Activated CD8-positive, alpha-beta T cell treated with anti-CD3 and anti-CD28 coated beads for 36 hours (primary cell): ENCODE measurements around the gene SLC13A4. TPM values are rescaled to one million over a fixed set of nuclear protein-coding genes. Genes with fewer than 3 reads are reported as not detected.

Source experiments
- ATAC-seq: fragments of 200-7000 bp; cut with Tn5 transposase; one replicate; pipeline ENCODE4 v1.10.0; 2021; ENCODE audit warnings: mild to moderate bottlenecking, moderate library complexity
- CTCF ChIA-PET: fragments of 350-600 bp; sonication (Branson Sonifier 250); formaldehyde crosslinking; loops from one replicate; lab custom pipeline; 2021; ENCODE audit warnings: antibody characterized with exemption; lab: Charles Lee
- POLR2A ChIA-PET: fragments of 350-600 bp; sonication (Branson Sonifier 250); formaldehyde crosslinking; loops from one replicate; lab custom pipeline; 2021; ENCODE audit warnings: antibody characterized with exemption; lab: Charles Lee
- DNase-seq: peaks from one replicate; pipeline ENCODE4 v3.0.0-alpha.2; 2020
- H3K27ac Mint-ChIP-seq: one replicate; pipeline ENCODE4 v1.8.0; 2021; ENCODE audit warnings: mild to moderate bottlenecking, mixed read lengths
- H3K27me3 Mint-ChIP-seq: one replicate; pipeline ENCODE4 v1.8.0; 2021; ENCODE audit warnings: mixed read lengths
- H3K36me3 Mint-ChIP-seq: one replicate; pipeline ENCODE4 v1.8.0; 2021; ENCODE audit warnings: low read depth, mixed read lengths
- H3K4me1 Mint-ChIP-seq: one replicate; pipeline ENCODE4 v1.8.0; 2021; ENCODE audit warnings: low read depth, mixed read lengths
- H3K4me3 Mint-ChIP-seq: one replicate; pipeline ENCODE4 v1.8.0; 2021; ENCODE audit warnings: mild to moderate bottlenecking, moderate library complexity, mixed read lengths
- H3K9me3 Mint-ChIP-seq: one replicate; pipeline ENCODE4 v1.8.0; 2021; ENCODE audit warnings: mixed read lengths
- CTCF ChIP-seq: fragments of 200-600 bp; IDR thresholded peaks from one replicate; pipeline ENCODE4 v1.8.0; 2022; ENCODE audit warnings: antibody characterized with exemption, mild to moderate bottlenecking
- intact Hi-C: fragments of 100-400 bp; cut with micrococcal nuclease; formaldehyde crosslinking; loops from one replicate; pipeline ENCODE4 v1.10.0; 2022
- total RNA-seq, 2 experiments: library from RNA; stranded (reverse); gene quantifications; one replicate each; pipeline ENCODE4 v1.2.3, GENCODE V29; 2021

The SLC13A4 gene
- total RNA-seq, 2 experiments from 2014 or later: not detected

GRCh38 chr7:135719688-135720087 lies 8.3 kb downstream of the SLC13A4 start:
- no peak overlapping the region for H3K4me3 Mint-ChIP-seq
- ChIA-PET CTCF (interaction anchor here (4.5 kb wide), 1 partner anchor 8 kb away, joined by 17 read pairs; no protein-coding TSS in a partner anchor), POLR2A (no interaction called here)
- ATAC-seq (no peak), DNase-seq (no peak)
- H3K27ac Mint-ChIP-seq: no peak overlapping the region
- H3K9me3 Mint-ChIP-seq: no peaks in the 10 kb centered on the region
- no peaks in the 10 kb centered on the region for H3K4me1 Mint-ChIP-seq
- TF ChIP-seq CTCF: no peak
- intact Hi-C loops: no loop called here
- peaks cover 14% of the 10 kb centered on the region for H3K27me3 Mint-ChIP-seq
- no peaks in the 10 kb centered on the region for H3K36me3 Mint-ChIP-seq

GRCh38 chr7:135718794-135719437 lies 9.1 kb downstream of the SLC13A4 start:
- ChIA-PET POLR2A (interaction anchor here (1.3 kb wide), 1 partner anchor 9 kb away, joined by 3 read pairs; the partner anchor contains the start of gene SLC13A4), CTCF (interaction anchor here (4.5 kb wide), 1 partner anchor 7 kb away, joined by 17 read pairs; no protein-coding TSS in a partner anchor)
- no peak for ATAC-seq
- no peak overlapping the region for H3K27ac Mint-ChIP-seq
- intact Hi-C loops: no loop called here
- H3K4me1 Mint-ChIP-seq: no peaks in the 10 kb centered on the region
- H3K27me3 Mint-ChIP-seq: peaks cover 13% of the 10 kb centered on the region
- H3K36me3 Mint-ChIP-seq: no peaks in the 10 kb centered on the region
- no peak for DNase-seq
- TF ChIP-seq CTCF: no peak
- no peak overlapping the region for H3K4me3 Mint-ChIP-seq
- H3K9me3 Mint-ChIP-seq: no peaks in the 10 kb centered on the region

- intact Hi-C loops: no loop called here
- no peak for TF ChIP-seq CTCF
- ChIA-PET POLR2A (interaction anchor here (1.3 kb wide), 1 partner anchor 10 kb away, joined by 3 read pairs; the partner anchor contains the start of gene SLC13A4), CTCF (no interaction called here)
- Mint-ChIP-seq H3K4me1 (no peaks in the 10 kb centered on the region), H3K36me3 (no peaks in the 10 kb centered on the region), H3K4me3 (no peak overlapping the region), H3K9me3 (no peaks in the 10 kb centered on the region), H3K27ac (no peak overlapping the region), H3K27me3 (peaks cover 13% of the 10 kb centered on the region)
- ATAC-seq: no peak
- no peak for DNase-seq
These were observed 9.8 kb downstream of the SLC13A4 start for GRCh38 chr7:135718219-135718618.

- DNase-seq (no peak), ATAC-seq (no peak)
- H3K27ac Mint-ChIP-seq: no peak overlapping the region
- no peaks in the 10 kb centered on the region for H3K4me1 Mint-ChIP-seq
- H3K27me3 Mint-ChIP-seq: peaks cover 13% of the 10 kb centered on the region
- H3K36me3 Mint-ChIP-seq: no peaks in the 10 kb centered on the region
- ChIA-PET CTCF (no interaction called here), POLR2A (interaction anchor here (1.3 kb wide), 1 partner anchor 10 kb away, joined by 3 read pairs; the partner anchor contains the start of gene SLC13A4)
- intact Hi-C loops: no loop called here
- H3K4me3 Mint-ChIP-seq: no peak overlapping the region
- H3K9me3 Mint-ChIP-seq: no peaks in the 10 kb centered on the region
- TF ChIP-seq CTCF: no peak
These were observed 10.3 kb downstream of the SLC13A4 start for GRCh38 chr7:135717693-135718092.

GRCh38 chr7:135716677-135717238 lies 11.2 kb downstream of the SLC13A4 start:
- no peak for TF ChIP-seq CTCF
- Mint-ChIP-seq H3K36me3 (no peaks in the 10 kb centered on the region), H3K27me3 (peaks cover 13% of the 10 kb centered on the region), H3K4me1 (no peaks in the 10 kb centered on the region), H3K27ac (no peak overlapping the region), H3K4me3 (no peak overlapping the region), H3K9me3 (no peaks in the 10 kb centered on the region)
- POLR2A ChIA-PET: no interaction called here
- intact Hi-C loops: no loop called here
- CTCF ChIA-PET: interaction anchor here (1.0 to 1.4 kb wide), 2 partner anchors 33 to 44 kb away, joined by 3 read pairs; no protein-coding TSS in a partner anchor
- no peak for ATAC-seq
- no peak for DNase-seq
